ENCODE measurements around the gene SNRPD2. TPM values are rescaled to one million over a fixed set of nuclear protein-coding genes. Genes with fewer than 3 reads are reported as not detected.

The SNRPD2 gene
- total RNA-seq, 4 donors from 2014 or later, result 96.0 to 386 (median 310) TPM

- Histone ChIP-seq H3K27me3 (no peaks in the 10 kb centered on the region), H3K4me3 (no peak overlapping the region), H3K36me3 (no peaks in the 10 kb centered on the region), H3K9me3 (no peaks in the 10 kb centered on the region), H3K4me1 (no peaks in the 10 kb centered on the region), H3K27ac (no peak overlapping the region)
- no peak for TF ChIP-seq POLR2A (IDR thresholded peaks at IDR 0.05)
- TF ChIP-seq CTCF (IDR thresholded peaks at IDR 0.05), result no peak
- intact Hi-C loops (cut with DNase I; ENCODE audit: low total_unique reads), result no loop called here
- DNase-seq, result no peak
Observed at GRCh38 chr19:45660636-45661035, 31.1 kb downstream of the SNRPD2 start.

GRCh38 chr19:45659096-45659729 lies 32.5 kb downstream of the SNRPD2 start:
- no peak for DNase-seq
- intact Hi-C loops (cut with DNase I; ENCODE audit: low total_unique reads), result no loop called here
- H3K9me3 ChIP-seq, result no peaks in the 10 kb centered on the region
- no peak for TF ChIP-seq POLR2A (IDR thresholded peaks at IDR 0.05)
- no peak for TF ChIP-seq CTCF (IDR thresholded peaks at IDR 0.05)
- H3K36me3 ChIP-seq, result no peaks in the 10 kb centered on the region
- no peaks in the 10 kb centered on the region for H3K4me1 ChIP-seq
- H3K27ac ChIP-seq, result no peak overlapping the region
- no peak overlapping the region for H3K4me3 ChIP-seq
- no peaks in the 10 kb centered on the region for H3K27me3 ChIP-seq

GRCh38 chr19:45657520-45658167 lies 34.1 kb downstream of the SNRPD2 start:
- Histone ChIP-seq H3K4me1 (no peaks in the 10 kb centered on the region), H3K27ac (no peak overlapping the region), H3K36me3 (no peaks in the 10 kb centered on the region), H3K4me3 (no peak overlapping the region), H3K9me3 (no peaks in the 10 kb centered on the region), H3K27me3 (no peaks in the 10 kb centered on the region)
- no peak for DNase-seq
- TF ChIP-seq POLR2A (IDR thresholded peaks at IDR 0.05), result no peak
- intact Hi-C loops (cut with DNase I; ENCODE audit: low total_unique reads), result no loop called here

GRCh38 chr19:45655073-45655472 lies 36.7 kb downstream of the SNRPD2 start:
- Histone ChIP-seq H3K9me3 (no peaks in the 10 kb centered on the region), H3K36me3 (no peaks in the 10 kb centered on the region), H3K27ac (no peak overlapping the region), H3K27me3 (no peaks in the 10 kb centered on the region), H3K4me1 (no peaks in the 10 kb centered on the region), H3K4me3 (no peak overlapping the region)
- intact Hi-C loops (cut with DNase I; ENCODE audit: low total_unique reads), result no loop called here
- no peak for DNase-seq
- TF ChIP-seq POLR2A (IDR thresholded peaks at IDR 0.05) (no peak), CTCF (IDR thresholded peaks at IDR 0.05) (no peak)

- intact Hi-C loops (cut with DNase I; ENCODE audit: low total_unique reads), result no loop called here
- H3K4me3 ChIP-seq, result no peak overlapping the region
- DNase-seq, result no peak
- H3K36me3 ChIP-seq, result no peaks in the 10 kb centered on the region
- H3K9me3 ChIP-seq, result no peaks in the 10 kb centered on the region
- TF ChIP-seq POLR2A (IDR thresholded peaks at IDR 0.05) (no peak), CTCF (IDR thresholded peaks at IDR 0.05) (no peak)
- no peaks in the 10 kb centered on the region for H3K27me3 ChIP-seq
- H3K27ac ChIP-seq, result no peak overlapping the region
- H3K4me1 ChIP-seq, result no peaks in the 10 kb centered on the region
Observed at GRCh38 chr19:45653634-45654033, 38.1 kb downstream of the SNRPD2 start.

All from uterus (tissue), 4 donors.